Neural progenitor cell (in vitro differentiated cells): ENCODE data around the gene UGT2B17. TPM values are rescaled to one million over a fixed set of nuclear protein-coding genes. Genes with fewer than 3 reads are reported as not detected.

ENCODE experiments used
- DNase-seq: peaks from one replicate; pipeline ENCODE4 v3.0.0-alpha.2; 2016; ENCODE audit warnings: low spot score
- H2AFZ ChIP-seq: fragments of 200-600 bp; sonication (generic); replicated peaks from 2 replicates; pipeline ENCODE4 v1.6.1; 2016; ENCODE audit warnings: antibody characterized with exemption
- H3F3A ChIP-seq: fragments of 200-600 bp; sonication (generic); 2 replicates; pipeline ENCODE4 v1.6.1; 2016; ENCODE audit warnings: antibody characterized with exemption, low read depth
- H3K27ac ChIP-seq: fragments of 200-600 bp; sonication (generic); 2 replicates; pipeline ENCODE4 v1.5.1; 2016; ENCODE audit warnings: mild to moderate bottlenecking
- H3K27me3 ChIP-seq: fragments of 200-600 bp; sonication (generic); 2 replicates; pipeline ENCODE4 v1.6.1; 2016; ENCODE audit warnings: mild to moderate bottlenecking, moderate library complexity
- H3K36me3 ChIP-seq: fragments of 200-600 bp; sonication (generic); 2 replicates; pipeline ENCODE4 v1.5.1; 2016
- H3K4me1 ChIP-seq: fragments of 200-600 bp; sonication (generic); 2 replicates; pipeline ENCODE4 v1.6.1; 2016; ENCODE audit warnings: mixed run types
- H3K4me2 ChIP-seq: fragments of 200-600 bp; sonication (generic); 2 replicates; pipeline ENCODE4 v1.6.1; 2016
- H3K4me3 ChIP-seq: fragments of 200-600 bp; sonication (generic); 2 replicates; pipeline ENCODE4 v1.5.1; 2016
- H3K79me2 ChIP-seq: fragments of 200-600 bp; sonication (generic); 2 replicates; pipeline ENCODE4 v1.6.1; 2016; ENCODE audit warnings: low read depth
- H3K9ac ChIP-seq: fragments of 200-600 bp; sonication (generic); 2 replicates; pipeline ENCODE4 v1.6.1; 2016
- H3K9me3 ChIP-seq: fragments of 200-600 bp; sonication (generic); 2 replicates; pipeline ENCODE4 v1.5.1; 2016; ENCODE audit warnings: low read depth
- H4K20me1 ChIP-seq: fragments of 200-600 bp; sonication (generic); 2 replicates; pipeline ENCODE4 v1.6.1; 2016; ENCODE audit warnings: low read depth
- H3K27ac Mint-ChIP-seq: 3 replicates; pipeline ENCODE4 v1.8.0; 2021; ENCODE audit warnings: mixed read lengths
- H3K27me3 Mint-ChIP-seq: 2 replicates; pipeline ENCODE4 v1.8.0; 2022; ENCODE audit warnings: low read depth, mild to moderate bottlenecking, inconsistent platforms, moderate library complexity, mixed read lengths; ENCODE audit not compliant: insufficient read depth
- H3K36me3 Mint-ChIP-seq: 3 replicates; pipeline ENCODE4 v1.8.0; 2021; ENCODE audit warnings: mixed read lengths
- H3K4me1 Mint-ChIP-seq: 3 replicates; pipeline ENCODE4 v1.8.0; 2021; ENCODE audit warnings: mixed read lengths
- H3K4me3 Mint-ChIP-seq: 3 replicates; pipeline ENCODE4 v1.8.0; 2021; ENCODE audit warnings: mild to moderate bottlenecking, moderate library complexity, mixed read lengths
- H3K9me3 Mint-ChIP-seq: 3 replicates; pipeline ENCODE4 v1.8.0; 2020; ENCODE audit warnings: mixed read lengths
- CTCF ChIP-seq: fragments of 200-600 bp; sonication (generic); IDR thresholded peaks from 2 replicates; pipeline ENCODE4 v1.5.1; 2017; ENCODE audit warnings: antibody characterized with exemption, mild to moderate bottlenecking
- EZH2 ChIP-seq: fragments of 200-600 bp; sonication (generic); IDR thresholded peaks from 2 replicates; pipeline ENCODE4 v1.6.1; 2017; ENCODE audit warnings: antibody characterized with exemption, mild to moderate bottlenecking, moderate library complexity
- EZH2phosphoT487 ChIP-seq: fragments of 200-600 bp; sonication (generic); IDR thresholded peaks from 2 replicates; pipeline ENCODE4 v1.6.1; 2017; ENCODE audit warnings: antibody characterized with exemption
- total RNA-seq: library from RNA; depleted of rRNA; stranded (reverse); fragments of >200 nt; gene quantifications from 2 replicates; pipeline ENCODE4 v1.2.3, GENCODE V29; 2015; ENCODE audit warnings: low replicate concordance

UGT2B17 gene
- total RNA-seq, 1 donor from 2014 or later = not detected

- H3K27ac ChIP-seq = no peak overlapping the region
- no peak overlapping the region for H3K4me3 ChIP-seq
- H3K4me1 ChIP-seq = no peaks in the 10 kb centered on the region
- TF ChIP-seq EZH2 (no peak), EZH2phosphoT487 (no peak), CTCF (peak; percentile 95)
- Mint-ChIP-seq H3K4me1 (no peaks in the 10 kb centered on the region), H3K27me3 (no peaks in the 10 kb centered on the region), H3K4me3 (no peak overlapping the region), H3K36me3 (no peaks in the 10 kb centered on the region), H3K9me3 (no peaks in the 10 kb centered on the region), H3K27ac (no peak overlapping the region)
- no peaks in the 10 kb centered on the region for H3K36me3 ChIP-seq
- H3K79me2 ChIP-seq = no peaks in the 10 kb centered on the region
- H3K4me2 ChIP-seq = no peak overlapping the region
- no peaks in the 10 kb centered on the region for H3F3A ChIP-seq
- no peaks in the 10 kb centered on the region for H4K20me1 ChIP-seq
- DNase-seq = peak; percentile 66
- peak overlapping the region; percentile 63 for H2AFZ ChIP-seq
- no peaks in the 10 kb centered on the region for H3K9me3 ChIP-seq
- no peak overlapping the region for H3K9ac ChIP-seq
- H3K27me3 ChIP-seq = no peaks in the 10 kb centered on the region
Observed at GRCh38 chr4:68498413-68499007, 77.6 kb downstream of the UGT2B17 start.

GRCh38 chr4:68494688-68495087 lies 81.4 kb downstream of the UGT2B17 start:
- Histone ChIP-seq H3K4me2 (no peak overlapping the region), H4K20me1 (no peaks in the 10 kb centered on the region), H3K4me1 (no peaks in the 10 kb centered on the region), H3K27ac (no peak overlapping the region), H3K36me3 (no peaks in the 10 kb centered on the region), H3K9ac (no peak overlapping the region), H3K9me3 (no peaks in the 10 kb centered on the region), H2AFZ (no peak overlapping the region), H3K27me3 (no peaks in the 10 kb centered on the region), H3K4me3 (no peak overlapping the region), H3K79me2 (no peaks in the 10 kb centered on the region), H3F3A (no peaks in the 10 kb centered on the region)
- H3K27ac Mint-ChIP-seq = no peak overlapping the region
- H3K4me3 Mint-ChIP-seq = no peak overlapping the region
- no peaks in the 10 kb centered on the region for H3K27me3 Mint-ChIP-seq
- H3K9me3 Mint-ChIP-seq = peaks cover 2% of the 10 kb centered on the region
- H3K36me3 Mint-ChIP-seq = no peaks in the 10 kb centered on the region
- no peaks in the 10 kb centered on the region for H3K4me1 Mint-ChIP-seq
- TF ChIP-seq EZH2 (no peak), EZH2phosphoT487 (no peak), CTCF (no peak)
- DNase-seq = no peak

GRCh38 chr4:68490826-68491457 lies 85.2 kb downstream of the UGT2B17 start:
- TF ChIP-seq CTCF = no peak
- TF ChIP-seq EZH2 = no peak
- TF ChIP-seq EZH2phosphoT487 = no peak
- H3K4me3 Mint-ChIP-seq = no peak overlapping the region
- Histone ChIP-seq H2AFZ (no peak overlapping the region), H3F3A (no peaks in the 10 kb centered on the region), H3K27me3 (no peaks in the 10 kb centered on the region), H3K27ac (no peak overlapping the region), H3K9ac (no peak overlapping the region), H3K79me2 (no peaks in the 10 kb centered on the region), H3K9me3 (no peaks in the 10 kb centered on the region), H3K4me1 (no peaks in the 10 kb centered on the region), H4K20me1 (no peaks in the 10 kb centered on the region), H3K4me2 (no peak overlapping the region), H3K4me3 (no peak overlapping the region), H3K36me3 (no peaks in the 10 kb centered on the region)
- no peaks in the 10 kb centered on the region for H3K4me1 Mint-ChIP-seq
- H3K27ac Mint-ChIP-seq = no peak overlapping the region
- peaks cover 13% of the 10 kb centered on the region for H3K9me3 Mint-ChIP-seq
- no peak for DNase-seq
- peaks cover 1% of the 10 kb centered on the region for H3K36me3 Mint-ChIP-seq
- no peaks in the 10 kb centered on the region for H3K27me3 Mint-ChIP-seq
